Testis (tissue), 2 donors: Measurements from ENCODE around the gene UBE2V1.

ENCODE experiments used
- POLR2A ChIP-seq: fragments of 450-650 bp; IDR thresholded peaks from one replicate; pipeline ENCODE4 v1.6.1; 2017; ENCODE audit warnings: antibody characterized with exemption, mild to moderate bottlenecking, moderate library complexity
- TF ChIP-seq, protein P1 (sequence below), 3 experiments: fragments of 450-650 bp in 2 of 3; fragments of 200-600 bp in 1 of 3; sonication (generic) in 1 of 3; IDR thresholded peaks; one replicate each; pipeline ENCODE4 v1.5.1; 2016 to 2019; ENCODE audit warnings: antibody characterized with exemption in 3 of 3, mild to moderate bottlenecking in 2 of 3, moderate library complexity in 1 of 3

DNA sequence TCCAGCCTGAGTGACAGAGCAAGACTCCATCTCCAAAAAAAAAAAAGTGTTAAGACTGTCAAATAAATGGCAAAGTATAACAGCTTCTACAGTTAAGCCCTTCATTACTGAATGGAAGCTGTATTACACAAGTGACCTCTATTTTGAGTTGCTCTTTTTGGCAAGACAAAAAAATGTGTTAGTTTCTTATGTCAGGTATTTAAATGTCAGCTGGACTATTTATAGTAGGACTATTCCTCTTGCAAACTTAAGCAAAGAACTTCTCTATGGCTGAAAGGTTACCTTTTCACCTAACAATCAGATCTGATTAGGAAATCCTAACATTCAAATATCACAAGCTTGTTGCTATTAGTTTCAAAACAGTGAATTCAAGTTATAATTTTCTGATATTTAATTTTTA is 12.4 kb downstream of the UBE2V1 start:
- TF ChIP-seq POLR2A = no peak
- TF ChIP-seq, protein P1, sequence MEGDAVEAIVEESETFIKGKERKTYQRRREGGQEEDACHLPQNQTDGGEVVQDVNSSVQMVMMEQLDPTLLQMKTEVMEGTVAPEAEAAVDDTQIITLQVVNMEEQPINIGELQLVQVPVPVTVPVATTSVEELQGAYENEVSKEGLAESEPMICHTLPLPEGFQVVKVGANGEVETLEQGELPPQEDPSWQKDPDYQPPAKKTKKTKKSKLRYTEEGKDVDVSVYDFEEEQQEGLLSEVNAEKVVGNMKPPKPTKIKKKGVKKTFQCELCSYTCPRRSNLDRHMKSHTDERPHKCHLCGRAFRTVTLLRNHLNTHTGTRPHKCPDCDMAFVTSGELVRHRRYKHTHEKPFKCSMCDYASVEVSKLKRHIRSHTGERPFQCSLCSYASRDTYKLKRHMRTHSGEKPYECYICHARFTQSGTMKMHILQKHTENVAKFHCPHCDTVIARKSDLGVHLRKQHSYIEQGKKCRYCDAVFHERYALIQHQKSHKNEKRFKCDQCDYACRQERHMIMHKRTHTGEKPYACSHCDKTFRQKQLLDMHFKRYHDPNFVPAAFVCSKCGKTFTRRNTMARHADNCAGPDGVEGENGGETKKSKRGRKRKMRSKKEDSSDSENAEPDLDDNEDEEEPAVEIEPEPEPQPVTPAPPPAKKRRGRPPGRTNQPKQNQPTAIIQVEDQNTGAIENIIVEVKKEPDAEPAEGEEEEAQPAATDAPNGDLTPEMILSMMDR (IDR thresholded peaks at IDR 0.05) = no peak
